SK-N-SH (cell line): Measurements from ENCODE around the gene ZNF385C.

ENCODE experiments used
- CTCF ChIP-seq: fragments of 200-600 bp; sonication (generic); IDR thresholded peaks from 2 replicates; pipeline ENCODE4 v1.6.1; 2017; ENCODE audit warnings: antibody characterized with exemption, mild to moderate bottlenecking, moderate library complexity
- EP300 ChIP-seq, 2 experiments: IDR thresholded peaks; 2 replicates each; pipeline versions ENCODE4 v1.4.0 to v1.6.1; 2012; ENCODE audit warnings: borderline replicate concordance in 1 of 2, low read depth in 1 of 2, low read length in 1 of 2
- FOSL2 ChIP-seq: IDR thresholded peaks from 2 replicates; pipeline ENCODE4 v1.4.0; 2012; ENCODE audit warnings: low read depth, mild to moderate bottlenecking, moderate library complexity, borderline replicate concordance
- JUND ChIP-seq: IDR thresholded peaks from 2 replicates; pipeline ENCODE4 v1.4.0; 2012
- NRF1 ChIP-seq: IDR thresholded peaks from 2 replicates; pipeline ENCODE4 v1.6.1; 2012; ENCODE audit warnings: low read depth, mild to moderate bottlenecking, low read length
- POLR2AphosphoS5 ChIP-seq: IDR thresholded peaks from 2 replicates; pipeline ENCODE4 v1.6.1; 2012; ENCODE audit warnings: low read depth, low read length
- RXRA ChIP-seq: IDR thresholded peaks from 2 replicates; pipeline ENCODE4 v1.4.0; 2012; ENCODE audit warnings: low read depth, mild to moderate bottlenecking, borderline replicate concordance
- SIN3A ChIP-seq: IDR thresholded peaks from 2 replicates; pipeline ENCODE4 v1.6.1; 2012; ENCODE audit warnings: low read depth, mild to moderate bottlenecking, low read length, moderate library complexity, borderline replicate concordance
- TAF1 ChIP-seq: IDR thresholded peaks from 2 replicates; pipeline ENCODE4 v1.6.1; 2012; ENCODE audit warnings: low read depth, mild to moderate bottlenecking, low read length, moderate library complexity, borderline replicate concordance
- TEAD4 ChIP-seq: IDR thresholded peaks from 2 replicates; pipeline ENCODE4 v1.4.0; 2012; ENCODE audit warnings: mild to moderate bottlenecking, borderline replicate concordance; ENCODE audit not compliant: insufficient read depth
- TF ChIP-seq, protein P1 (sequence below): IDR thresholded peaks from 2 replicates; pipeline ENCODE4 v1.4.0; 2012; ENCODE audit warnings: low read depth

DNA sequence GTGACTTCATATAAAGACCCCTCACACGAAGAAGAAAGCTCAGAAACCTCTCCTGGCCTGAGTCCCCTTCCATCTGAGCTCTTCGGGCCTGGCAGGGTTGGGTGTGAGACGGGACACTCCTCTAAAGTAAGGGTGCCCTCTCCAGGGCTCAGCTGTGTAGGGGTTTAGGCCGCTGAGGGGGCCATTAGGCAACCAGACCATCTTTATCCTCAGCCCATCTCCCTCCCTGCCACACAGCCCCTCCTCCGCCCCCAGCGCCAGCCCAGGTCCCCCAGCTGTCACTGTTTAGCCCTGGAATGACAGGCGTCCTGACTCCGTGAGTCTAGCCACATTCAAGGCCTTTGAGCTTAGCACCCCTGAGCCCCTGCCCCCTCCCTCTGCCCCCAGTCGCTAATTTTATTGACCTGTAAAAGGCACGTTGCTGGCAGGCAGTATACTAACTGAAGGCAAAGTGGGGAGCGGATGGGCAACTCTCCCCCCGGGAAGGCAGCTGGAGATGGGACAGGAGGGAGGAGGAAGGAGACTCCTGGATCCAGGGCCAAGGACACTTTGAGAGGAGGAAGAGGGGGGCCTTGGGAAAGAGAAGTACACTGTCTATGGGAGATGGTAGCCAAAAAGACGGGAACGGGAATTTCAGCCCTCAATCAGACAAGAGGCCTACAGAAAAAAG lies 592 bp upstream of the ZNF385C start:
- TF ChIP-seq, protein P1, sequence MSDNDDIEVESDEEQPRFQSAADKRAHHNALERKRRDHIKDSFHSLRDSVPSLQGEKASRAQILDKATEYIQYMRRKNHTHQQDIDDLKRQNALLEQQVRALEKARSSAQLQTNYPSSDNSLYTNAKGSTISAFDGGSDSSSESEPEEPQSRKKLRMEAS = no peak
- no peak for TF ChIP-seq NRF1
- TF ChIP-seq RXRA = no peak
- TF ChIP-seq EP300 (IDR thresholded peaks at IDR 0.05; ENCODE audit: borderline replicate concordance in 1 of 2, low read depth in 1 of 2, low read length in 1 of 2) = no peak
- no peak for TF ChIP-seq TAF1
- TF ChIP-seq SIN3A = no peak
- TF ChIP-seq CTCF = no peak
- no peak for TF ChIP-seq TEAD4
- TF ChIP-seq JUND = no peak
- TF ChIP-seq FOSL2 = no peak
- no peak for TF ChIP-seq POLR2AphosphoS5
